IPS DF 6.9 (cell line): ENCODE results near the gene C1QC.
"Not testable (repeated sequence)": the region's sequence is repeated elsewhere in the genome, so short reads cannot be mapped to it uniquely, and the experiment has no call there.

ENCODE experiments used
- DNase-seq: peaks from one replicate; pipeline ENCODE4 v3.0.0-alpha.2; 2013; ENCODE audit warnings: low read depth, low spot score
- H3K27ac ChIP-seq: one replicate; pipeline ENCODE4 v1.5.1; 2013; ENCODE audit warnings: low read length, control low read depth
- H3K27me3 ChIP-seq: 2 replicates; pipeline ENCODE4 v1.6.1; 2013; ENCODE audit warnings: mild to moderate bottlenecking, low read length; ENCODE audit not compliant: control insufficient read depth, insufficient read depth
- H3K36me3 ChIP-seq: 2 replicates; pipeline ENCODE4 v1.6.1; 2013; ENCODE audit warnings: low read length; ENCODE audit not compliant: control insufficient read depth, insufficient read depth
- H3K4me1 ChIP-seq: 2 replicates; pipeline ENCODE4 v1.6.1; 2013; ENCODE audit warnings: low read length; ENCODE audit not compliant: control insufficient read depth, insufficient read depth
- H3K4me3 ChIP-seq: 2 replicates; pipeline ENCODE4 v1.5.1; 2013; ENCODE audit warnings: mild to moderate bottlenecking, low read length
- H3K9me3 ChIP-seq: 2 replicates; pipeline ENCODE4 v1.6.1; 2013; ENCODE audit warnings: low read length, inconsistent platforms; ENCODE audit not compliant: control insufficient read depth, insufficient read depth
- WGBS: extraction: QIAGEN DNeasy Blood & Tissue Kit; methylation state at CpG from one replicate; pipeline ENCODE4 v1.1.7; 2013; ENCODE audit warnings: mixed read lengths, missing lambda C conversion rate; ENCODE audit not compliant: insufficient read length, insufficient coverage; 5-methylcytosine and 5-hydroxymethylcytosine counted together

The C1QC gene

DNA sequence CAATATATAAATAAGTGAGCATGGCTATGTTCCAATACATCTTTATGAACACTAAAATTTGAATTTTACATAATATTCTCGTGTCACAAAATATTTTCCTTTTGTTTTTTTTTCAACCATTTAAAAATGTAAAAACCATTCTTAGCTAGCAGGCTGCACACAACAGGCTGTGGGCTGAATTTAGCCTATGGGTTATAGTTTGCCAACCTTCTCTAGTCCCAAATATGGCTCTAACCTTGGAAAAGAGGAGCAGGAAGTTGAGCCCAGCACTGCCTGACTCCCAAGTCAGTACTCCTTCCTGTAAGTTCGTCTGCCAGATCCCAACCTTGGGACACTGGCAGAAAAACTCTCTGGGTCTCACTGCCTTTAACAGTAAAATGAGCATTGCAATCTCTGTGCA, 23.0 kb downstream of the C1QC start:
- H3K27me3 ChIP-seq = no peaks in the 10 kb centered on the region
- no peak for DNase-seq
- H3K27ac ChIP-seq = no peak overlapping the region
- WGBS = no CpG with 5 or more reads among the region's 2 CpGs
- H3K4me1 ChIP-seq = peaks cover 2% of the 10 kb centered on the region; the same call in 1 of the 2 replicates
- H3K36me3 ChIP-seq = no peaks in the 10 kb centered on the region
- no peak overlapping the region for H3K4me3 ChIP-seq
- no peaks in the 10 kb centered on the region for H3K9me3 ChIP-seq

GRCh38 chr1:22668840-22669239, 25.4 kb downstream of the C1QC start:
- H3K27ac ChIP-seq, H3K27me3 ChIP-seq, H3K9me3 ChIP-seq, H3K4me3 ChIP-seq, H3K4me1 ChIP-seq, H3K36me3 ChIP-seq, DNase-seq: not testable (repeated sequence)
- WGBS = no CpG with 5 or more reads among the region's 2 CpGs

GRCh38 chr1:22670352-22670975, 27.0 kb downstream of the C1QC start:
- Histone ChIP-seq H3K27ac (no peak overlapping the region), H3K36me3 (no peaks in the 10 kb centered on the region), H3K27me3 (no peaks in the 10 kb centered on the region), H3K9me3 (no peaks in the 10 kb centered on the region), H3K4me1 (peaks cover 3% of the 10 kb centered on the region; the same call in 1 of the 2 replicates), H3K4me3 (no peak overlapping the region)
- DNase-seq = no peak
- WGBS = no CpG with 5 or more reads among the region's 12 CpGs

- no peaks in the 10 kb centered on the region for H3K27me3 ChIP-seq
- no peak overlapping the region for H3K4me3 ChIP-seq
- DNase-seq = no peak
- H3K27ac ChIP-seq = no peak overlapping the region
- peaks cover 2% of the 10 kb centered on the region; the same call in 1 of the 2 replicates for H3K4me1 ChIP-seq
- no peaks in the 10 kb centered on the region for H3K9me3 ChIP-seq
- no peaks in the 10 kb centered on the region for H3K36me3 ChIP-seq
- no CpG with 5 or more reads among the region's 4 CpGs for WGBS
Measured at GRCh38 chr1:22671999-22672398, 28.6 kb downstream of the C1QC start.

- Histone ChIP-seq H3K36me3 (no peaks in the 10 kb centered on the region), H3K9me3 (no peaks in the 10 kb centered on the region), H3K27me3 (no peaks in the 10 kb centered on the region), H3K4me3 (no peak overlapping the region), H3K4me1 (peaks cover 4% of the 10 kb centered on the region), H3K27ac (no peak overlapping the region)
- WGBS = no CpG with 5 or more reads among the region's 17 CpGs
- DNase-seq = no peak
Measured at GRCh38 chr1:22673486-22674409, 30.3 kb downstream of the C1QC start.

GRCh38 chr1:22674410-22674749, 30.9 kb downstream of the C1QC start:
- no CpG with 5 or more reads among the region's 1 CpG for WGBS
- H3K4me3 ChIP-seq = no peak overlapping the region
- peaks cover 4% of the 10 kb centered on the region for H3K4me1 ChIP-seq
- H3K36me3 ChIP-seq = no peaks in the 10 kb centered on the region
- H3K27me3 ChIP-seq = no peaks in the 10 kb centered on the region
- no peak for DNase-seq
- H3K27ac ChIP-seq = no peak overlapping the region
- H3K9me3 ChIP-seq = no peaks in the 10 kb centered on the region

- H3K27me3 ChIP-seq, H3K9me3 ChIP-seq, H3K4me3 ChIP-seq, H3K4me1 ChIP-seq, DNase-seq, H3K27ac ChIP-seq, H3K36me3 ChIP-seq: not testable (repeated sequence)
- WGBS = no CpG with 5 or more reads among the region's 15 CpGs
Measured at GRCh38 chr1:22676151-22676550, 32.7 kb downstream of the C1QC start.

GRCh38 chr1:22676916-22677583, 33.6 kb downstream of the C1QC start:
- Histone ChIP-seq H3K9me3 (no peaks in the 10 kb centered on the region), H3K27me3 (no peaks in the 10 kb centered on the region), H3K27ac (no peak overlapping the region), H3K4me3 (no peak overlapping the region), H3K4me1 (peaks cover 4% of the 10 kb centered on the region), H3K36me3 (no peaks in the 10 kb centered on the region)
- no peak for DNase-seq
- no CpG with 5 or more reads among the region's 37 CpGs for WGBS

GRCh38 chr1:22677931-22678896, 34.8 kb downstream of the C1QC start:
- Histone ChIP-seq H3K4me3 (no peak overlapping the region), H3K27ac (no peak overlapping the region), H3K36me3 (no peaks in the 10 kb centered on the region), H3K27me3 (no peaks in the 10 kb centered on the region), H3K4me1 (peaks cover 4% of the 10 kb centered on the region), H3K9me3 (no peaks in the 10 kb centered on the region)
- WGBS = 100% methylated on average over 4 of the region's 13 CpGs
- DNase-seq = no peak

GRCh38 chr1:22680726-22681125, 37.3 kb downstream of the C1QC start:
- Histone ChIP-seq H3K36me3 (no peaks in the 10 kb centered on the region), H3K4me1 (peaks cover 2% of the 10 kb centered on the region), H3K27me3 (no peaks in the 10 kb centered on the region), H3K27ac (no peak overlapping the region), H3K4me3 (no peak overlapping the region), H3K9me3 (no peaks in the 10 kb centered on the region)
- DNase-seq = no peak
- WGBS = no CpG with 5 or more reads among the region's 9 CpGs
